ENCODE results near the gene PRKCI.
"Not testable (repeated sequence)": the region's sequence is repeated elsewhere in the genome, so short reads cannot be mapped to it uniquely, and the experiment has no call there.

The PRKCI gene

DNA sequence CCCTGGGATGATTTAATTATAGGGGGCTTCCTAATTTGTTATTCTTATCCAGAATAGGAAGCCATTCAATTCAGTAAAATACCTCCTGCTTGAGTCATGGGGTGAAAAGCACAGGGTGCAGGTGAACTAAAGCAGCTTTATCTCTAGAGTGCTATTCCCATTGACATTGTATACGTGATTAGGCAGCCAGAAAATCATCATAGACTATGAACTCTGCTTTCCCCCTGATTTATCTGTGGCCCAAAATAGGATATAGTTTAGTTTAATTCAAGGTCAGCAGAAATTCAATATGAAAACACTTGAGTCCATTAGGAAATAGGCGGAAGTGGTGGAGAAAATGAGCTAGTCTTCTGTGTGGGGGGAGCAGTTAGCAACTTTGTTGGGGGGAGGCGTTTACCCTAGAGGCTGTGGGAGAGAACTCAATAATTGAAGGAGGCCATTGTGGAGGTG lies 18.2 kb upstream of the PRKCI start:
- DNase-seq: no peak
- no peak for TF ChIP-seq CTCF (IDR thresholded peaks at IDR 0.05; ENCODE audit: low read depth, low read length, missing control alignments)
- H3K36me3 ChIP-seq (replicated peaks): no peaks in the 10 kb centered on the region
- H3K27me3 ChIP-seq (replicated peaks): no peaks in the 10 kb centered on the region
- in situ Hi-C loops (cut with HindIII; ENCODE audit: low pct_ligation_motif_present, low sequenced_read_pairs): no loop called here
- H3K4me3 ChIP-seq (ENCODE audit: low read depth, low read length): no peak overlapping the region
- H3K27ac ChIP-seq: no peak overlapping the region

GRCh38 chr3:170204509-170204908 lies 17.7 kb upstream of the PRKCI start:
- Histone ChIP-seq H3K36me3 (replicated peaks) (no peaks in the 10 kb centered on the region), H3K4me3 (ENCODE audit: low read depth, low read length) (no peak overlapping the region), H3K27me3 (replicated peaks) (no peaks in the 10 kb centered on the region), H3K27ac (no peak overlapping the region)
- no peak for TF ChIP-seq CTCF (IDR thresholded peaks at IDR 0.05; ENCODE audit: low read depth, low read length, missing control alignments)
- DNase-seq: no peak
- in situ Hi-C loops (cut with HindIII; ENCODE audit: low pct_ligation_motif_present, low sequenced_read_pairs): no loop called here

DNA sequence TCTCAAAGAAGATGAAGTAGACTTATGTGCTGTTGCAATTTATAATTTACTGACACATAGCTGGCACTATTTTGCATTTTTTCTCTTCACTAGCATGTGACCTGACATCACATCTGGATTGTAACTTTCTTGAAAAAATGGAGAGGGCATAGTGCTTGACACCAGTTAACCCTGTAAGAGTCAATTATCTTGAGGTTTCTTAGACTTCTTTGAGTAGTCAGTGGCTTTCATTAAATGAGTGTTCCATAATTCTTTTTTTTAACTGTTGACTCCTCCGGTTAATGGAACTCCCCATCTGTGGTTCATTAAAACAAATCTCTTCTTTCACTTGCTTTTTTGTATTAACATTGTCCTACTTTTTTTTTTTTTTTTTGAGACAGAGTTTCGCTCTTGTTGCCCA lies 16.9 kb upstream of the PRKCI start:
- Histone ChIP-seq H3K27me3 (replicated peaks) (no peaks in the 10 kb centered on the region), H3K4me3 (ENCODE audit: low read depth, low read length) (no peak overlapping the region), H3K36me3 (replicated peaks) (no peaks in the 10 kb centered on the region), H3K27ac (no peak overlapping the region)
- in situ Hi-C loops (cut with HindIII; ENCODE audit: low pct_ligation_motif_present, low sequenced_read_pairs): no loop called here
- no peak for DNase-seq
- no peak for TF ChIP-seq CTCF (IDR thresholded peaks at IDR 0.05; ENCODE audit: low read depth, low read length, missing control alignments)

DNA sequence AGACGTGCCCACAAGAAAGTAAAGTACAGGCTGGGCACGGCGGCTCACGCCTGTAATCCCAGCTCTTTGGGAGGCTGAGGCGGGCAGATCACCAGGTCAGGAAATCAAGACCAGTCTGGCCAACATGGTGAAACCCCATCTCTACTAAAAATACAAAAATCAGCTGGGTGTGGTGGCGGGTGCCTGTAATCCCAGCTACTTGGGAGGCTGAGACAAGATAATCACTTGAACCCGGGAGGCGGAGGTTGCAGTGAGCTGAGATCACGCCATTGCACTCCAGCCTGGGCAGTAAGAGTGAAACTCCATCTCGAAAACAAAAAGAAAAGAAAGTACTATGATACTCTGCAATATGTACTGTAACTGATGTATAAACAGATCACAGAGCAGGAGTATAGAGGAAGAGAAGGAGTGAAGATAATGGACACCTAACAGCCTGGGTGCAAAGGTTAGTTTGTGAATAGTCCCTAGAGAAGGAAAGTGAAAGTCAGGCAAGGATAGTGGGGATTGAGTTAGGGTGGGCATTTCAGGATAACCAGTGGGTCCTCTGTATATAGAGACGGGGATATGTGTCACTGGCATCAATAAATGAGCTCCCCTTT lies 16.0 kb upstream of the PRKCI start:
- in situ Hi-C loops (cut with HindIII; ENCODE audit: low pct_ligation_motif_present, low sequenced_read_pairs); H3K27me3 ChIP-seq (replicated peaks); H3K27ac ChIP-seq; H3K4me3 ChIP-seq (ENCODE audit: low read depth, low read length); DNase-seq; H3K36me3 ChIP-seq (replicated peaks): not testable (repeated sequence)

DNA sequence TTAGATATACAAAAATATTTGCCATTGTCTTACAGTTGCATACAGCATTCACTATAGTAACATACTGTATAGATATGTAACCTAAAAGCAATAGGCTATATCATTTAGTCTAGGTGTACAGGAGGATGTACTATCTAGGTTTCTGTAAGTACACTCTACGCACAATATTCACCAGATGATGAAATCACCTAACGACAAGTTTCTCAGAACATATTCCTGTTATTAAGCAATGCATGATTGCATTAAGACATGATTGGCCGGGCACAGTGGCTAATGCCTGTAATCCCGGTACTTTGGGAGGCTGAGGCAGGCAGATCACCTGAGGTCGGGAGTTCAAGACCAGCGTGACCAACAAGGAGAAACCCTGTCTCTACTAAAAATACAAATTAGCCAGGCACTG lies 14.5 kb upstream of the PRKCI start:
- TF ChIP-seq CTCF (IDR thresholded peaks at IDR 0.05; ENCODE audit: low read depth, low read length, missing control alignments): no peak
- Histone ChIP-seq H3K36me3 (replicated peaks) (no peaks in the 10 kb centered on the region), H3K27ac (no peak overlapping the region), H3K27me3 (replicated peaks) (no peaks in the 10 kb centered on the region), H3K4me3 (ENCODE audit: low read depth, low read length) (no peak overlapping the region)
- in situ Hi-C loops (cut with HindIII; ENCODE audit: low pct_ligation_motif_present, low sequenced_read_pairs): no loop called here
- DNase-seq: no peak

DNA sequence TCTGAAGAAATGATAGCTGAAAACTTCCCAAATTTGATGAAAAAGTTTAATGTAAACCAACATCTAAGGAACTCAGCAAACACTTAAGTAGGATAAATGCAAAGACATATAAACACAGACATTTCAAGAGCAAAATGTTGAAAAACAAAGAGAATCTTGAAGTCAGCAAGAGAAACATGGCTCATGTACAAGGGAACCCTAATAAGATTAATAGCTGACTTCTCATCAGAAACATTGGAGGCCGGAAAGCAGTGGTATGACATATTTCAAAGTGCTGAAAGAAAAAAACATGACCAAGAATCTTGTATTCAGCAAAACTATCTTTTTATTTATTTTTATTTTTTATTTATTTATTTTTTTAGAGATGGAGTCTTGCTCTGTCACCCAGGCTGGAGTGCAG lies 10.6 kb upstream of the PRKCI start:
- no peak for TF ChIP-seq CTCF (IDR thresholded peaks at IDR 0.05; ENCODE audit: low read depth, low read length, missing control alignments)
- DNase-seq: no peak
- Histone ChIP-seq H3K27me3 (replicated peaks) (no peaks in the 10 kb centered on the region), H3K27ac (no peak overlapping the region), H3K4me3 (ENCODE audit: low read depth, low read length) (no peak overlapping the region), H3K36me3 (replicated peaks) (no peaks in the 10 kb centered on the region)
- in situ Hi-C loops (cut with HindIII; ENCODE audit: low pct_ligation_motif_present, low sequenced_read_pairs): no loop called here

Data from brain microvascular endothelial cell (primary cell).